ENCODE measurements around the gene WDR64. TPM values are rescaled to one million over a fixed set of nuclear protein-coding genes. Genes with fewer than 3 reads are reported as not detected.

Gene WDR64
- total and polyA plus RNA-seq, 2 experiments from 2014 or later, result not detected

GRCh38 chr1:241747992-241748391 lies 95.9 kb downstream of the WDR64 start:
- Histone ChIP-seq H3K27ac (no peak overlapping the region), H3K27me3 (no peaks in the 10 kb centered on the region), H3K4me1 (ENCODE audit: low read depth) (no peaks in the 10 kb centered on the region), H3K36me3 (no peaks in the 10 kb centered on the region), H3K4me3 (no peak overlapping the region), H3K9me3 (ENCODE audit: low read depth) (no peaks in the 10 kb centered on the region)
- TF ChIP-seq, protein P1, sequence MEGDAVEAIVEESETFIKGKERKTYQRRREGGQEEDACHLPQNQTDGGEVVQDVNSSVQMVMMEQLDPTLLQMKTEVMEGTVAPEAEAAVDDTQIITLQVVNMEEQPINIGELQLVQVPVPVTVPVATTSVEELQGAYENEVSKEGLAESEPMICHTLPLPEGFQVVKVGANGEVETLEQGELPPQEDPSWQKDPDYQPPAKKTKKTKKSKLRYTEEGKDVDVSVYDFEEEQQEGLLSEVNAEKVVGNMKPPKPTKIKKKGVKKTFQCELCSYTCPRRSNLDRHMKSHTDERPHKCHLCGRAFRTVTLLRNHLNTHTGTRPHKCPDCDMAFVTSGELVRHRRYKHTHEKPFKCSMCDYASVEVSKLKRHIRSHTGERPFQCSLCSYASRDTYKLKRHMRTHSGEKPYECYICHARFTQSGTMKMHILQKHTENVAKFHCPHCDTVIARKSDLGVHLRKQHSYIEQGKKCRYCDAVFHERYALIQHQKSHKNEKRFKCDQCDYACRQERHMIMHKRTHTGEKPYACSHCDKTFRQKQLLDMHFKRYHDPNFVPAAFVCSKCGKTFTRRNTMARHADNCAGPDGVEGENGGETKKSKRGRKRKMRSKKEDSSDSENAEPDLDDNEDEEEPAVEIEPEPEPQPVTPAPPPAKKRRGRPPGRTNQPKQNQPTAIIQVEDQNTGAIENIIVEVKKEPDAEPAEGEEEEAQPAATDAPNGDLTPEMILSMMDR (IDR thresholded peaks at IDR 0.05; ENCODE audit: low read depth, low read length), result no peak
- no peak for DNase-seq (ENCODE audit: low read depth in 1 of 2, low spot score in 1 of 2)

- H3K27ac ChIP-seq, result no peak overlapping the region
Observed at GRCh38 chr1:241749041-241749944, 97.2 kb downstream of the WDR64 start.

DNA sequence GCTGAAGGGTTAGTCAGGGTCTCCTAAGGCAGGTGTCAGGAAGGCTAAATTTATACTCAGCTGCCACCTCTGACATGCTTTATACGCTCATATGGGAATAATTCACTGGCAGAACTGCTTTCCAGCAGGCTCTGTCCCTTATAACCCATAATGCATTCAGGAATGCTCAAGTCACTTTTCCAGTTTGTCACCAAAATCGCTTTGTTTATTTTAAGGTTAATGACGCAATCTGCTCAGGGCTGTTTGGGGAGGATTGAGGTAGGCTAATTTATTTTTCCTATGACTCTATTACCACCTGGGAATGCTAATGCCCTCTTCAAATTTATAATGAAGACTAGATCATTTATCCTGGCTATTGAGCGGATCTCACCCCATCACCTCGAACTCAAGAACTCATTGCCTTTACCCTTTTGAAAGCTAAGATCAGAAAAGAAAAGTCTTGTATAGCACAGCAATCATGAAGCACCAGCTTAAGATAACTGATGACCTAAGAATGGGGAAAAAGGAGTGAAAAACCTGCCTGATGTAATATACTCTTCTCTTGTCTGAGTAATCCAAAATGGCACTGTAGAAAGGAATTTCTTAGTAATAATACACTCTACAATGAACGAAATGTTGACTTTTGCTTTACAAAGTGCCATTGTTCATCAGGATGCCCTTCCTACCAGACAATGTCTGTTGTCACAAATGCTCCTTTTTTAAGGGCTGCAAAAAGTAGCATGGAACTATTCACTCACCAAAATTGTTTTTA lies 98.0 kb downstream of the WDR64 start:
- Histone ChIP-seq H3K4me3 (no peak overlapping the region), H3K27me3 (no peaks in the 10 kb centered on the region), H3K36me3 (no peaks in the 10 kb centered on the region), H3K9me3 (ENCODE audit: low read depth) (no peaks in the 10 kb centered on the region), H3K27ac (no peak overlapping the region), H3K4me1 (ENCODE audit: low read depth) (no peaks in the 10 kb centered on the region)
- no peak for DNase-seq (ENCODE audit: low read depth in 1 of 2, low spot score in 1 of 2)
- TF ChIP-seq, protein P1 (IDR thresholded peaks at IDR 0.05; ENCODE audit: low read depth, low read length), result no peak

More at GRCh38 chr1:241749041-241749944, 97.2 kb downstream of the WDR64 start:
- DNase-seq (ENCODE audit: low read depth in 1 of 2, low spot score in 1 of 2), result peak in 1 of 2 donors; percentile 47
- no peaks in the 10 kb centered on the region for H3K4me1 ChIP-seq (ENCODE audit: low read depth)
- H3K4me3 ChIP-seq, result no peak overlapping the region
- H3K9me3 ChIP-seq (ENCODE audit: low read depth), result no peaks in the 10 kb centered on the region
- TF ChIP-seq, protein P1 (IDR thresholded peaks at IDR 0.05; ENCODE audit: low read depth, low read length), result no peak
- no peaks in the 10 kb centered on the region for H3K36me3 ChIP-seq
- H3K27me3 ChIP-seq, result no peaks in the 10 kb centered on the region

DNA sequence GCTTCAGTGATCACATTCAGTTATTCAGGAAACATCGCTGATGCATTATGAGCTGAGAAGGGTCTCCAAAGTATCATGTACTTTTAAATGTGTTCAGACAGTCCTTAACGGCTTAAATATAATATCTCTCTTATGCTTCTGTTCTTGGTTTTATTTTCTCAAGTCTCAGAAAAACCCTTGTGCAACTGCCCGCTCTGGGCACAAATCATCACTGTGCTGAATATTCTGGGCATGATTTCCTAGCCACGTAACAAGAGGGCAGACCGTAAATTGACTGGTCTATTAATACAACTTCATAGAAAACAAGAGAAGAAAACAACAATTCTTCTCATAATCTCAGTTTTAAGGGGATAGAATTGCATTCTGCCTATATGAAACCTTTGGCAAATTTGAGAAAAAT lies 99.4 kb downstream of the WDR64 start:
- TF ChIP-seq, protein P1 (IDR thresholded peaks at IDR 0.05; ENCODE audit: low read depth, low read length), result no peak
- Histone ChIP-seq H3K27me3 (no peaks in the 10 kb centered on the region), H3K36me3 (no peaks in the 10 kb centered on the region), H3K4me1 (ENCODE audit: low read depth) (no peaks in the 10 kb centered on the region), H3K4me3 (no peak overlapping the region), H3K27ac (no peak overlapping the region), H3K9me3 (ENCODE audit: low read depth) (no peaks in the 10 kb centered on the region)
- no peak for DNase-seq (ENCODE audit: low read depth in 1 of 2, low spot score in 1 of 2)

GRCh38 chr1:241762713-241763339 lies 110.7 kb downstream of the WDR64 start:
- no peaks in the 10 kb centered on the region for H3K27me3 ChIP-seq
- no peak for DNase-seq (ENCODE audit: low read depth in 1 of 2, low spot score in 1 of 2)
- H3K4me1 ChIP-seq (ENCODE audit: low read depth), result no peaks in the 10 kb centered on the region
- H3K4me3 ChIP-seq, result no peak overlapping the region
- TF ChIP-seq, protein P1 (IDR thresholded peaks at IDR 0.05; ENCODE audit: low read depth, low read length), result no peak
- H3K27ac ChIP-seq, result no peak overlapping the region
- H3K9me3 ChIP-seq (ENCODE audit: low read depth), result no peaks in the 10 kb centered on the region
- H3K36me3 ChIP-seq, result no peaks in the 10 kb centered on the region
